K562 (cell line): ENCODE measurements around the gene FOSL1. TPM values are rescaled to one million over a fixed set of nuclear protein-coding genes. Genes with fewer than 3 reads are reported as not detected.

ENCODE experiments used
- ARHGAP35 ChIP-seq: fragments of 450-650 bp; IDR thresholded peaks from 2 replicates; pipeline ENCODE4 v1.6.1; 2018; ENCODE audit not compliant: partially characterized antibody
- ATF1 ChIP-seq, 2 experiments: fragments of 450-650 bp in 1 of 2; IDR thresholded peaks; 2 replicates each; pipeline ENCODE4 v1.6.1; 2016; ENCODE audit warnings: missing compliant biosample characterization in 1 of 2, missing genetic modification characterization in 1 of 2
- CCNT2 ChIP-seq: IDR thresholded peaks from 2 replicates; pipeline ENCODE4 v1.6.1; 2011; ENCODE audit warnings: borderline replicate concordance, low read depth, mild to moderate bottlenecking, moderate library complexity, mixed read lengths, low read length; ENCODE audit not compliant: insufficient read length; ENCODE audit errors: extremely low read depth
- ESRRA ChIP-seq: fragments of 450-650 bp; IDR thresholded peaks from 2 replicates; pipeline ENCODE4 v1.6.1; 2014; ENCODE audit warnings: low read depth, mild to moderate bottlenecking, moderate library complexity, borderline replicate concordance
- GATAD2B ChIP-seq: fragments of 450-650 bp; IDR thresholded peaks from 2 replicates; pipeline ENCODE4 v1.6.1; 2017; ENCODE audit warnings: mild to moderate bottlenecking, borderline replicate concordance
- KHSRP ChIP-seq: fragments of 450-650 bp; IDR thresholded peaks from 2 replicates; pipeline ENCODE4 v1.6.1; 2017
- KLF13 ChIP-seq: fragments of 450-650 bp; IDR thresholded peaks from 2 replicates; pipeline ENCODE4 v1.6.1; 2016; ENCODE audit warnings: missing genetic modification characterization, low read depth, mild to moderate bottlenecking, missing compliant biosample characterization, moderate library complexity, borderline replicate concordance
- SMAD4 ChIP-seq: fragments of 250-450 bp; sonication (Bioruptor Pico); conservative IDR thresholded peaks from 2 replicates; pipeline ENCODE4 v1.8.0; 2021; ENCODE audit warnings: inconsistent platforms, mild to moderate bottlenecking, moderate library complexity
- ZNF263 ChIP-seq: sonication (generic); formaldehyde crosslinking; IDR thresholded peaks from 2 replicates; pipeline ENCODE4 v1.8.0; 2022; ENCODE audit warnings: mild to moderate bottlenecking, missing genetic modification reagents, borderline replicate concordance
- ZNF584 ChIP-seq: fragments of 200-800 bp; sonication (Bioruptor generic); IDR thresholded peaks from 2 replicates; pipeline ENCODE4 v1.6.1; 2016; ENCODE audit warnings: low read depth, mild to moderate bottlenecking, missing genetic modification characterization, missing compliant biosample characterization
- ZSCAN29 ChIP-seq: fragments of 450-650 bp; IDR thresholded peaks from 2 replicates; pipeline ENCODE4 v1.6.1; 2017
- polyA plus RNA-seq, 8 experiments: library from polyadenylated mRNA; depleted of rRNA in 4 of 8; stranded (reverse) in 5 of 8; unstranded in 3 of 8; fragments of >200 nt; fragmentation: Nextera tagmentation in 2 of 8; fragmentation: Illumina TruSeq in 1 of 8; extraction: Ambion mirVana in 2 of 8; extraction: Trizol in 1 of 8; gene quantifications; 2 replicates each; pipeline versions ENCODE4 v1.2.1 to v1.2.3, GENCODE V29; 2011 to 2014; ENCODE audit warnings: inconsistent platforms in 1 of 8, missing spikeins in 1 of 8
- total RNA-seq, 7 experiments: library from RNA; depleted of rRNA in 6 of 7; stranded (reverse); fragments of >200 nt in 6 of 7; fragmentation: Illumina TruSeq in 2 of 7; extraction: Trizol in 2 of 7; gene quantifications; 2 replicates each; pipeline versions ENCODE4 v1.2.1 to v1.2.3, GENCODE V29; 2011 to 2021; ENCODE audit warnings: low replicate concordance in 1 of 7
- TF ChIP-seq, protein P1 (sequence below): sonication (generic); formaldehyde crosslinking; IDR thresholded peaks from 2 replicates; pipeline ENCODE4 v1.8.0; 2022; ENCODE audit warnings: mild to moderate bottlenecking, missing genetic modification reagents
- TF ChIP-seq, protein P2 (sequence below): fragments of 450-650 bp; formaldehyde crosslinking; IDR thresholded peaks from 2 replicates; pipeline ENCODE4 v1.4.0; 2022; ENCODE audit warnings: missing genetic modification characterization
- TF ChIP-seq, protein P3 (sequence below): sonication (generic); formaldehyde crosslinking; IDR thresholded peaks from 2 replicates; pipeline ENCODE4 v1.9.0; 2022; ENCODE audit warnings: mild to moderate bottlenecking, missing genetic modification reagents
- TF ChIP-seq, protein P4 (sequence below): fragments of 250-450 bp; sonication (Bioruptor Pico); IDR thresholded peaks from 2 replicates; pipeline ENCODE4 v1.4.0; 2020

Gene FOSL1
- total and polyA plus RNA-seq, 9 of the 15 experiments (the other 6 are each of a cell fraction or from before 2014, with no cell fraction given) = 3.5 to 39.6 (median 10.0) TPM

DNA sequence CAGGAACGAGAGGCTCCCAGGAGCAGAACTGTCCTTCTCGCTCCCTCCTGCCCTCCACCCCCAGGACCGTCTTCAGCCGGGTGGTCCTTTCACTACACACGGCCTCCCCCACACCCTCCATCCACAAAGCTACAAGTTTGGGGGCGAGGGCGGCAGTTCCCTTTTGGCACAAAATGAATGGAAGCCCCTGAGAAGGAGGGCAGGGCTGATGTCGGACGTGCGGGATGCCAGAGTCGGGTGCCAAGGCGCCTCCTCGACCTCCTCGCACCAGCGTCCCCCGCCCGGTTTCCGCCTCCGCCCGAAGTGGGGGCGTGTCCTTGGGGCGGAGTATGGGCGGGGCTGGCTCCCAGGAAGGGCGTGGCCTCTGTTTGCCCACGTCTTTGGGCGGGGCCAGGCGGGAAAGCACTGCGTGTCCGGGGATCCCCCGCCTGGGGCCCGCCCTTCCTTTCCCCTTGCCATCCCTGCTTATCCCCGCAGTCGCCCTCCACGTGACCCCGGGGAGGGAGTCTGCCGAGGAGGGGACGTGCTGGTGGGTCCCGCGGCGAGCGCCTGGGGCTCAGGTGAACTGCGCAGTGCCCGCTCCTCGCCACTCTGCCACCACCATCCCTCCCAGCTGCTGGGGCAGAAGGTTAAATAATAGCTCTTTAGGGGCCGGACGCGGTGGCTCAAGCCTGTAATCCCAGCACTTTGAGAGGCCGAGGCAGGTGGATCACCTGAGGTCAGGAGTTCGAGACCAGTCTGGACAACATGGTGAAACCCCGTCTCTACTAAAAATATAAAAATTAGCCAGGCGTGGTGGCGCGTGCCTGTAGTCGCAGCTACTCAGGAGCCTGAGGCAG is 26.7 kb downstream of the FOSL1 start (continued):
- TF ChIP-seq GATAD2B (no peak; the same call in 1 of the 2 replicates), SMAD4 (CRISPR knock-in tag) (peak; percentile 56), KLF13 (tag) (peak; percentile 43; the same call in 1 of the 2 replicates), ESRRA (peak; percentile 86), ZNF584 (no peak), ATF1 (CRISPR knock-in tag; IDR thresholded peaks at IDR 0.05) (no peak), ATF1 (tag; IDR thresholded peaks at IDR 0.05) (peak; percentile 79), ARHGAP35 (no peak), ZNF263 (CRISPR knock-in tag) (0 out of 2 replicates have a peak, but pooled peaks have one; percentile 16), CCNT2 (peak; percentile 75), KHSRP (no peak), ZSCAN29 (0 out of 2 replicates have a peak, but pooled peaks have one; percentile 23)
- TF ChIP-seq, protein P1, sequence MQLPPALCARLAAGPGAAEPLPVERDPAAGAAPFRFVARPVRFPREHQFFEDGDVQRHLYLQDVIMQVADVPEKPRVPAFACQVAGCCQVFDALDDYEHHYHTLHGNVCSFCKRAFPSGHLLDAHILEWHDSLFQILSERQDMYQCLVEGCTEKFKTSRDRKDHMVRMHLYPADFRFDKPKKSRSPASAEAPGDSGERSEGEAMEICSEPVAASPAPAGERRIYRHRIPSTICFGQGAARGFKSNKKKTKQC = 0 out of 2 replicates have a peak, but pooled peaks have one; percentile 22
- TF ChIP-seq, protein P2, sequence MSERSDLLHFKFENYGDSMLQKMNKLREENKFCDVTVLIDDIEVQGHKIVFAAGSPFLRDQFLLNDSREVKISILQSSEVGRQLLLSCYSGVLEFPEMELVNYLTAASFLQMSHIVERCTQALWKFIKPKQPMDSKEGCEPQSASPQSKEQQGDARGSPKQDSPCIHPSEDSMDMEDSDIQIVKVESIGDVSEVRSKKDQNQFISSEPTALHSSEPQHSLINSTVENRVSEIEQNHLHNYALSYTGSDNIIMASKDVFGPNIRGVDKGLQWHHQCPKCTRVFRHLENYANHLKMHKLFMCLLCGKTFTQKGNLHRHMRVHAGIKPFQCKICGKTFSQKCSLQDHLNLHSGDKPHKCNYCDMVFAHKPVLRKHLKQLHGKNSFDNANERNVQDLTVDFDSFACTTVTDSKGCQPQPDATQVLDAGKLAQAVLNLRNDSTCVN (CRISPR knock-in tag) = no peak
- TF ChIP-seq, protein P3, sequence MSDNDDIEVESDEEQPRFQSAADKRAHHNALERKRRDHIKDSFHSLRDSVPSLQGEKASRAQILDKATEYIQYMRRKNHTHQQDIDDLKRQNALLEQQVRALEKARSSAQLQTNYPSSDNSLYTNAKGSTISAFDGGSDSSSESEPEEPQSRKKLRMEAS (CRISPR knock-in tag) = peak; percentile 80
- TF ChIP-seq, protein P4, sequence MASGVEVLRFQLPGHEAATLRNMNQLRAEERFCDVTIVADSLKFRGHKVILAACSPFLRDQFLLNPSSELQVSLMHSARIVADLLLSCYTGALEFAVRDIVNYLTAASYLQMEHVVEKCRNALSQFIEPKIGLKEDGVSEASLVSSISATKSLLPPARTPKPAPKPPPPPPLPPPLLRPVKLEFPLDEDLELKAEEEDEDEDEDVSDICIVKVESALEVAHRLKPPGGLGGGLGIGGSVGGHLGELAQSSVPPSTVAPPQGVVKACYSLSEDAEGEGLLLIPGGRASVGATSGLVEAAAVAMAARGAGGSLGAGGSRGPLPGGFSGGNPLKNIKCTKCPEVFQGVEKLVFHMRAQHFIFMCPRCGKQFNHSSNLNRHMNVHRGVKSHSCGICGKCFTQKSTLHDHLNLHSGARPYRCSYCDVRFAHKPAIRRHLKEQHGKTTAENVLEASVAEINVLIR (CRISPR knock-in tag) = 0 out of 2 replicates have a peak, but pooled peaks have one; percentile 23
